Vein endothelial cell (primary cell): Measurements from ENCODE around the gene CEACAM21. TPM values are rescaled to one million over a fixed set of nuclear protein-coding genes. Genes with fewer than 3 reads are reported as not detected.

Experiments
- total RNA-seq: library from RNA; depleted of rRNA; stranded (reverse); fragments of >200 nt; gene quantifications from 2 replicates; pipeline ENCODE4 v1.2.3, GENCODE V29; 2012

The CEACAM21 gene
- 4.9 and 12.2 TPM in 2 replicates for total RNA-seq

GRCh38 chr19:41575998-41576397, at the start of gene CEACAM21:
TSS of gene CEACAM21 (plus strand) at chr19:41576166. CDS start at chr19:41576275, 109 bp downstream.

DNA sequence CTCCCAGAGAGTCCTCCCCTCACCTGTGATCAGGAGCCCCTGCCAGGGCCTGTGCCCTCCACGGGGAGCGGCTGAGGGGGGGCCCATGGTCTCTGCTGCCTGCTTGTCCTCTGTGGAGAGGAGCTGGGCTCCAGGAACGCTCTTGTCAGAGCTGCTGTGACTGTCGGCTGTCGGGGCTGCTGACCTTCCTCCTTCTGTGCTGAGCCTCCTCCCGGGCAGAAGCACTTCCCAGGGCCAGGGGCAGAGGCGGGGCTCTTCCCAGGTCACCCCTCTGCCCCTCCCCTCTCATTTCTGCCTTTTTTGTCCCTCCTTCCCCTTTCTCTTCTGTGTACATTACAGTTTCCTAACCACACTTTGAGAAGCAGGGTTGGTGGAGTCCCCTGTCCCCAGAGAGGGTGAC, 50.9 kb downstream of the CEACAM21 start, which contains the start of gene CEACAM4:
Gene CEACAM4 (minus strand): TSS at position 198 of the 400 bp plus-strand sequence. CDS start 111 bp downstream, at position 87.

Other genes with a start within 250 kb of the CEACAM21 start
- 37.7 and 72.5 TPM in 2 replicates for gene TGFB1, start 222.2 kb upstream of the CEACAM21 start, total RNA-seq
- 7.8 and 8.2 TPM in 2 replicates for gene B9D2, start 212.0 kb upstream of the CEACAM21 start, total RNA-seq
- gene TMEM91, start 199.6 kb upstream of the CEACAM21 start, total RNA-seq: 8.6 and 12.4 TPM in 2 replicates
- 19.6 and 21.9 TPM in 2 replicates for gene EXOSC5, start 178.8 kb upstream of the CEACAM21 start, total RNA-seq
- 29.0 and 68.3 TPM in 2 replicates for gene BCKDHA, start 178.3 kb upstream of the CEACAM21 start, total RNA-seq
- gene B3GNT8, start 148.8 kb upstream of the CEACAM21 start, total RNA-seq: 5.1 and 5.9 TPM in 2 replicates
- 48.1 and 52.3 TPM in 2 replicates for gene DMAC2, start 136.3 kb upstream of the CEACAM21 start, total RNA-seq
- not detected in 2 replicates for gene ERICH4, start 133.0 kb upstream of the CEACAM21 start, total RNA-seq
- gene CEACAM4, start 50.9 kb downstream of the CEACAM21 start, total RNA-seq: not detected in 2 replicates
- gene CEACAM7, start 112.1 kb downstream of the CEACAM21 start, total RNA-seq: not detected in 2 replicates
- not detected in 2 replicates for gene CEACAM5, start 132.5 kb downstream of the CEACAM21 start, total RNA-seq
- gene CEACAM6, start 179.4 kb downstream of the CEACAM21 start, total RNA-seq: not detected in 2 replicates
- not detected in 2 replicates for gene CEACAM3, start 220.4 kb downstream of the CEACAM21 start, total RNA-seq